Activated CD8-positive, alpha-beta T cell treated with anti-CD3 and anti-CD28 coated beads for 36 hours (primary cell): ENCODE results near the gene EED. TPM values are rescaled to one million over a fixed set of nuclear protein-coding genes. Genes with fewer than 3 reads are reported as not detected.

Experiments used
- ATAC-seq: fragments of 200-7000 bp; cut with Tn5 transposase; one replicate; pipeline ENCODE4 v1.10.0; 2021; ENCODE audit warnings: mild to moderate bottlenecking, moderate library complexity
- CTCF ChIA-PET: fragments of 350-600 bp; sonication (Branson Sonifier 250); formaldehyde crosslinking; loops from one replicate; lab custom pipeline; 2021; ENCODE audit warnings: antibody characterized with exemption; lab: Charles Lee
- POLR2A ChIA-PET: fragments of 350-600 bp; sonication (Branson Sonifier 250); formaldehyde crosslinking; loops from one replicate; lab custom pipeline; 2021; ENCODE audit warnings: antibody characterized with exemption; lab: Charles Lee
- DNase-seq: peaks from one replicate; pipeline ENCODE4 v3.0.0-alpha.2; 2020
- H3K27ac Mint-ChIP-seq: one replicate; pipeline ENCODE4 v1.8.0; 2021; ENCODE audit warnings: mild to moderate bottlenecking, mixed read lengths
- H3K27me3 Mint-ChIP-seq: one replicate; pipeline ENCODE4 v1.8.0; 2021; ENCODE audit warnings: mixed read lengths
- H3K36me3 Mint-ChIP-seq: one replicate; pipeline ENCODE4 v1.8.0; 2021; ENCODE audit warnings: low read depth, mixed read lengths
- H3K4me1 Mint-ChIP-seq: one replicate; pipeline ENCODE4 v1.8.0; 2021; ENCODE audit warnings: low read depth, mixed read lengths
- H3K4me3 Mint-ChIP-seq: one replicate; pipeline ENCODE4 v1.8.0; 2021; ENCODE audit warnings: mild to moderate bottlenecking, moderate library complexity, mixed read lengths
- H3K9me3 Mint-ChIP-seq: one replicate; pipeline ENCODE4 v1.8.0; 2021; ENCODE audit warnings: mixed read lengths
- CTCF ChIP-seq: fragments of 200-600 bp; IDR thresholded peaks from one replicate; pipeline ENCODE4 v1.8.0; 2022; ENCODE audit warnings: antibody characterized with exemption, mild to moderate bottlenecking
- intact Hi-C: fragments of 100-400 bp; cut with micrococcal nuclease; formaldehyde crosslinking; loops from one replicate; pipeline ENCODE4 v1.10.0; 2022
- total RNA-seq, 2 experiments: library from RNA; stranded (reverse); gene quantifications; one replicate each; pipeline ENCODE4 v1.2.3, GENCODE V29; 2021

Gene EED
- 100 to 1,000 TPM; 114 to 117 TPM for total RNA-seq

GRCh38 chr11:86244522-86245368 is at the start of gene EED:
Gene EED (plus strand): TSS chr11:86244753. CDS start chr11:86245230, 477 bp downstream.
- POLR2A ChIA-PET, result interaction anchor here (0.7 to 3.9 kb wide), 12 partner anchors 14 to 616 kb away, joined by 3 to 37 read pairs (median 4); partner anchors contain the start of genes PICALM and TMEM126B

GRCh38 chr11:86194998-86195397 is 49.6 kb upstream of the EED start:
- no peak for ATAC-seq
- POLR2A ChIA-PET, result interaction anchor here (1.1 to 3.6 kb wide), 3 partner anchors 17 to 142 kb away, joined by 3 to 13 read pairs (median 5); partner anchors contain the start of gene PICALM

More at GRCh38 chr11:86244522-86245368, at the start of gene EED:
- H3K36me3 Mint-ChIP-seq, result peaks cover 20% of the 10 kb centered on the region
- H3K4me3 Mint-ChIP-seq, result no peak within 1 kb of the TSS
- peak; percentile 95 for DNase-seq
- H3K9me3 Mint-ChIP-seq, result no peaks in the 10 kb centered on the region
- ATAC-seq, result peak; percentile 87
- intact Hi-C loops, result loop anchor here (5.0 kb wide), 1 partner anchor 43 kb away; no protein-coding TSS in a partner anchor
- TF ChIP-seq CTCF, result no peak
- CTCF ChIA-PET, result interaction anchor here (1.9 to 2.6 kb wide), 2 partner anchors 47 to 51 kb away, joined by 6 to 11 read pairs; no protein-coding TSS in a partner anchor
- H3K27me3 Mint-ChIP-seq, result no peaks in the 10 kb centered on the region
- peaks cover 32% of the 10 kb centered on the region for H3K4me1 Mint-ChIP-seq
- H3K27ac Mint-ChIP-seq, result no peak within 1 kb of the TSS

DNA sequence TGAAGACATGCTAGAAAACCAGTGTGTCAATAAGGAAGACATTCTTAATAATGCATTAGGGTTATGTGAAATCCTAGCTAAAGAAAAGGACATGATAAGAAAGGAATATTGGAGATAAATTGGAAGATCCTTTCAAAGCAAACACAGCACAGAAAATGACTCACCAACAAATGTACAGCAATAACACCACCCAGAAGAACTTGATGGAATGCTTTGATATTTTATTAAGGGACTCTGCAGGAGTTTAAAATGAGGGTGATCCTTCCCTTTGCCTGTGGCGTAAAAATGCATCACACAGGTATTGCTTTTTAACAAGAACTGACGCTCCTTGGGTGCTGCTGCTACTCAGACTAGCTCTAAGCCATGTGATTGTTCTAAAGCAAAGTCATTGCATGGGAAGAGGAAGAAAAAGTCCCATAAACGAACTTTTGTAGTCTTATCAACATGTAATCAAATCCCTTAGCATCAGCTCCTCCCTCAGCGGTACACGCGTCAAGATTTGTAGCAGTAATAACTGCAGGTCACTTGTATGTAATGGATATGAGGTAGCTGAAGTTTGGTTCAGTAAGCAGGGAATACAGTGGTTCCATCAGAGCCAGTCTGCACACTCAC is 48.4 kb upstream of the EED start:
- intact Hi-C loops, result no loop called here
- ATAC-seq (no peak), DNase-seq (no peak)
- no peak overlapping the region for H3K27ac Mint-ChIP-seq
- ChIA-PET CTCF (interaction anchor here (1.1 to 4.4 kb wide), 7 partner anchors 19 to 154 kb away, joined by 3 to 63 read pairs (median 4); partner anchors contain the start of gene PICALM), POLR2A (interaction anchor here (1.4 to 1.6 kb wide), 2 partner anchors 19 to 48 kb away, joined by 3 to 6 read pairs; partner anchors contain the start of gene EED)
- peaks cover 3% of the 10 kb centered on the region for H3K27me3 Mint-ChIP-seq
- no peak for TF ChIP-seq CTCF
- no peaks in the 10 kb centered on the region for H3K36me3 Mint-ChIP-seq
- H3K9me3 Mint-ChIP-seq, result no peaks in the 10 kb centered on the region
- H3K4me1 Mint-ChIP-seq, result peaks cover 25% of the 10 kb centered on the region
- no peak overlapping the region for H3K4me3 Mint-ChIP-seq

More at GRCh38 chr11:86194998-86195397, 49.6 kb upstream of the EED start:
- intact Hi-C loops, result loop anchor here (5.0 kb wide), 2 partner anchors 78 to 128 kb away; partner anchors contain the start of gene PICALM
- H3K4me3 Mint-ChIP-seq, result no peak overlapping the region
- peaks cover 3% of the 10 kb centered on the region for H3K27me3 Mint-ChIP-seq
- no peaks in the 10 kb centered on the region for H3K36me3 Mint-ChIP-seq
- no peak overlapping the region for H3K27ac Mint-ChIP-seq
- TF ChIP-seq CTCF, result no peak
- DNase-seq, result no peak
- no peaks in the 10 kb centered on the region for H3K9me3 Mint-ChIP-seq
- peaks cover 25% of the 10 kb centered on the region for H3K4me1 Mint-ChIP-seq
- CTCF ChIA-PET, result interaction anchor here (1.1 to 4.4 kb wide), 10 partner anchors 11 to 153 kb away, joined by 3 to 63 read pairs (median 9); partner anchors contain the start of gene PICALM

GRCh38 chr11:86196913-86197312 is 47.6 kb upstream of the EED start:
- POLR2A ChIA-PET, result interaction anchor here (1.4 to 1.6 kb wide), 2 partner anchors 18 to 48 kb away, joined by 3 to 6 read pairs; partner anchors contain the start of gene EED
- H3K9me3 Mint-ChIP-seq, result no peaks in the 10 kb centered on the region

More at GRCh38 chr11:86196913-86197312, 47.6 kb upstream of the EED start:
- H3K27ac Mint-ChIP-seq, result no peak overlapping the region
- DNase-seq (no peak), ATAC-seq (no peak)
- no peak overlapping the region for H3K4me3 Mint-ChIP-seq
- no peak for TF ChIP-seq CTCF
- peaks cover 3% of the 10 kb centered on the region for H3K27me3 Mint-ChIP-seq
- intact Hi-C loops, result no loop called here
- CTCF ChIA-PET, result interaction anchor here (1.3 to 4.4 kb wide), 3 partner anchors 20 to 155 kb away, joined by 4 to 63 read pairs (median 7); no protein-coding TSS in a partner anchor
- peaks cover 22% of the 10 kb centered on the region for H3K4me1 Mint-ChIP-seq
- H3K36me3 Mint-ChIP-seq, result no peaks in the 10 kb centered on the region
